ENCODE measurements around the gene SLIT3. TPM values are rescaled to one million over a fixed set of nuclear protein-coding genes. Genes with fewer than 3 reads are reported as not detected.

SLIT3 gene
- total RNA-seq, 8 experiments from 2014 or later, result 6.1 to 159 (median 64.4) TPM

- in situ Hi-C loops (cut with MboI; ENCODE audit: low pct_unique_long_range_greater_than_20kb in 2 of 9, low sequenced_read_pairs in 9 of 9, unreplicated experiment in 9 of 9), result no loop called here
- H3K4me1 ChIP-seq (replicated peaks in 1 of 2), result peaks cover 3 to 19% of the 10 kb centered on the region in 2 donors
- ATAC-seq (replicated peaks in 6 of 8), result peak in 5 of 8 experiments; percentile 34 to 70 (median 54)
- 0 to 63% (median 20%) methylated on average over 1 of the region's 1 CpG; no CpG with 5 or more reads in 6 of the 10 experiments for WGBS, 10 experiments
- no peak overlapping the region for H3K27ac ChIP-seq
- no peak overlapping the region for H3K4me3 ChIP-seq
Measured at GRCh38 chr5:169029661-169030274, 271.2 kb downstream of the SLIT3 start.

GRCh38 chr5:169029037-169029436, 271.9 kb downstream of the SLIT3 start:
- WGBS, 10 experiments, result 0 to 73% (median 24%) methylated on average over 1 to 3 of the region's 3 CpGs
- Histone ChIP-seq H3K27ac (no peak overlapping the region), H3K4me3 (no peak overlapping the region), H3K4me1 (replicated peaks in 1 of 2) (peaks cover 3 to 19% of the 10 kb centered on the region in 2 donors)
- peak in 3 of 8 experiments; percentile 41 to 62 (median 56) for ATAC-seq (replicated peaks in 6 of 8)
- in situ Hi-C loops (cut with MboI; ENCODE audit: low pct_unique_long_range_greater_than_20kb in 2 of 9, low sequenced_read_pairs in 9 of 9, unreplicated experiment in 9 of 9), result no loop called here

GRCh38 chr5:169027501-169028061, 273.4 kb downstream of the SLIT3 start:
- no peak overlapping the region for H3K4me3 ChIP-seq
- in situ Hi-C loops (cut with MboI; ENCODE audit: low pct_unique_long_range_greater_than_20kb in 2 of 9, low sequenced_read_pairs in 9 of 9, unreplicated experiment in 9 of 9), result no loop called here
- no peak overlapping the region for H3K27ac ChIP-seq
- 68 to 100% (median 90%) methylated on average over 4 to 8 of the region's 11 CpGs; no CpG with 5 or more reads in 2 of the 10 experiments for WGBS, 10 experiments
- peaks cover 3 to 19% of the 10 kb centered on the region in 2 donors for H3K4me1 ChIP-seq (replicated peaks in 1 of 2)
- peak in 1 of 8 experiments; percentile 40 for ATAC-seq (replicated peaks in 6 of 8)

GRCh38 chr5:169025491-169025890, 275.4 kb downstream of the SLIT3 start:
- Histone ChIP-seq H3K4me3 (no peak overlapping the region), H3K27ac (no peak overlapping the region), H3K4me1 (replicated peaks in 1 of 2) (peaks cover 3 to 17% of the 10 kb centered on the region in 2 donors)
- in situ Hi-C loops (cut with MboI; ENCODE audit: low pct_unique_long_range_greater_than_20kb in 2 of 9, low sequenced_read_pairs in 9 of 9, unreplicated experiment in 9 of 9), result no loop called here
- WGBS, 10 experiments, result 50 to 100% (median 60%) methylated on average over 1 of the region's 1 CpG; no CpG with 5 or more reads in 5 of the 10 experiments
- peak in 4 of 8 experiments; percentile 3 to 58 (median 14) for ATAC-seq (replicated peaks in 6 of 8)

GRCh38 chr5:169024421-169024820, 276.5 kb downstream of the SLIT3 start:
- no peak overlapping the region for H3K4me3 ChIP-seq
- in situ Hi-C loops (cut with MboI; ENCODE audit: low pct_unique_long_range_greater_than_20kb in 2 of 9, low sequenced_read_pairs in 9 of 9, unreplicated experiment in 9 of 9), result no loop called here
- WGBS, 10 experiments, result 56 to 100% (median 90%) methylated on average over 2 to 11 of the region's 11 CpGs; no CpG with 5 or more reads in 3 of the 10 experiments
- no peak overlapping the region for H3K27ac ChIP-seq
- peaks cover 0 to 14% of the 10 kb centered on the region in 2 donors for H3K4me1 ChIP-seq (replicated peaks in 1 of 2)
- no peak for ATAC-seq (replicated peaks in 6 of 8)

- ATAC-seq (replicated peaks in 6 of 8), result no peak
- in situ Hi-C loops (cut with MboI; ENCODE audit: low pct_unique_long_range_greater_than_20kb in 2 of 9, low sequenced_read_pairs in 9 of 9, unreplicated experiment in 9 of 9), result no loop called here
- no peak overlapping the region for H3K27ac ChIP-seq
- H3K4me3 ChIP-seq, result no peak overlapping the region
- peaks cover 7 to 22% of the 10 kb centered on the region in 2 donors for H3K4me1 ChIP-seq (replicated peaks in 1 of 2)
- 83 to 100% (median 100%) methylated on average over 1 to 3 of the region's 4 CpGs; no CpG with 5 or more reads in 2 of the 10 experiments for WGBS, 10 experiments
Measured at GRCh38 chr5:169022718-169023117, 278.2 kb downstream of the SLIT3 start.

- peak in 3 of 8 experiments; percentile 35 to 61 (median 39) for ATAC-seq (replicated peaks in 6 of 8)
- Histone ChIP-seq H3K4me3 (no peak overlapping the region), H3K27ac (no peak overlapping the region), H3K4me1 (replicated peaks in 1 of 2) (peaks cover 7 to 11% of the 10 kb centered on the region in 2 donors)
- in situ Hi-C loops (cut with MboI; ENCODE audit: low pct_unique_long_range_greater_than_20kb in 2 of 9, low sequenced_read_pairs in 9 of 9, unreplicated experiment in 9 of 9), result no loop called here
- 0 to 86% (median 27%) methylated on average over 1 to 2 of the region's 2 CpGs; no CpG with 5 or more reads in 2 of the 10 experiments for WGBS, 10 experiments
Measured at GRCh38 chr5:169020102-169020501, 280.8 kb downstream of the SLIT3 start.

- H3K4me1 ChIP-seq (replicated peaks in 1 of 2), result peaks cover 7 to 11% of the 10 kb centered on the region in 2 donors
- no peak overlapping the region for H3K27ac ChIP-seq
- 39 to 100% (median 75%) methylated on average over 1 to 5 of the region's 6 CpGs; no CpG with 5 or more reads in 4 of the 10 experiments for WGBS, 10 experiments
- in situ Hi-C loops (cut with MboI; ENCODE audit: low pct_unique_long_range_greater_than_20kb in 2 of 9, low sequenced_read_pairs in 9 of 9, unreplicated experiment in 9 of 9), result no loop called here
- H3K4me3 ChIP-seq, result no peak overlapping the region
- peak in 3 of 8 experiments; percentile 54 to 63 (median 62) for ATAC-seq (replicated peaks in 6 of 8)
Measured at GRCh38 chr5:169018925-169019324, 282.0 kb downstream of the SLIT3 start.

- H3K27ac ChIP-seq, result no peak overlapping the region
- no peak for ATAC-seq (replicated peaks in 6 of 8)
- in situ Hi-C loops (cut with MboI; ENCODE audit: low pct_unique_long_range_greater_than_20kb in 2 of 9, low sequenced_read_pairs in 9 of 9, unreplicated experiment in 9 of 9), result no loop called here
- 20 to 100% (median 66%) methylated on average over 1 to 5 of the region's 5 CpGs; no CpG with 5 or more reads in 4 of the 10 experiments for WGBS, 10 experiments
- peaks cover 10 to 24% of the 10 kb centered on the region in 2 donors for H3K4me1 ChIP-seq (replicated peaks in 1 of 2)
- H3K4me3 ChIP-seq, result no peak overlapping the region
Measured at GRCh38 chr5:169015991-169016390, 284.9 kb downstream of the SLIT3 start.

- no peak overlapping the region for H3K27ac ChIP-seq
- WGBS, 10 experiments, result 60 to 100% (median 94%) methylated on average over 1 of the region's 1 CpG; no CpG with 5 or more reads in 4 of the 10 experiments
- H3K4me1 ChIP-seq (replicated peaks in 1 of 2), result peaks cover 7 to 20% of the 10 kb centered on the region in 2 donors
- no peak for ATAC-seq (replicated peaks in 6 of 8)
- H3K4me3 ChIP-seq, result no peak overlapping the region
- in situ Hi-C loops (cut with MboI; ENCODE audit: low pct_unique_long_range_greater_than_20kb in 2 of 9, low sequenced_read_pairs in 9 of 9, unreplicated experiment in 9 of 9), result no loop called here
Measured at GRCh38 chr5:169013846-169014245, 287.1 kb downstream of the SLIT3 start.

- peaks cover 4 to 20% of the 10 kb centered on the region in 2 donors for H3K4me1 ChIP-seq (replicated peaks in 1 of 2)
- H3K27ac ChIP-seq, result no peak overlapping the region
- 64 to 82% (median 72%) methylated on average over 2 to 10 of the region's 12 CpGs; no CpG with 5 or more reads in 3 of the 10 experiments for WGBS, 10 experiments
- in situ Hi-C loops (cut with MboI; ENCODE audit: low pct_unique_long_range_greater_than_20kb in 2 of 9, low sequenced_read_pairs in 9 of 9, unreplicated experiment in 9 of 9), result no loop called here
- no peak overlapping the region for H3K4me3 ChIP-seq
- no peak for ATAC-seq (replicated peaks in 6 of 8)
Measured at GRCh38 chr5:169013208-169013728, 287.7 kb downstream of the SLIT3 start.

GRCh38 chr5:169012450-169012849, 288.5 kb downstream of the SLIT3 start:
- ATAC-seq (replicated peaks in 6 of 8), result no peak
- no peak overlapping the region for H3K27ac ChIP-seq
- H3K4me1 ChIP-seq (replicated peaks in 1 of 2), result peaks cover 4 to 20% of the 10 kb centered on the region in 2 donors
- H3K4me3 ChIP-seq, result no peak overlapping the region
- in situ Hi-C loops (cut with MboI; ENCODE audit: low pct_unique_long_range_greater_than_20kb in 2 of 9, low sequenced_read_pairs in 9 of 9, unreplicated experiment in 9 of 9), result no loop called here
- 7 to 100% (median 45%) methylated on average over 1 to 3 of the region's 4 CpGs for WGBS, 10 experiments

GRCh38 chr5:169011451-169011850, 289.5 kb downstream of the SLIT3 start:
- ATAC-seq (replicated peaks in 6 of 8), result no peak
- in situ Hi-C loops (cut with MboI; ENCODE audit: low pct_unique_long_range_greater_than_20kb in 2 of 9, low sequenced_read_pairs in 9 of 9, unreplicated experiment in 9 of 9), result no loop called here
- 0 to 88% (median 50%) methylated on average over 1 to 5 of the region's 5 CpGs; no CpG with 5 or more reads in 2 of the 10 experiments for WGBS, 10 experiments
- Histone ChIP-seq H3K4me1 (replicated peaks in 1 of 2) (peaks cover 4 to 20% of the 10 kb centered on the region in 2 donors), H3K4me3 (no peak overlapping the region), H3K27ac (no peak overlapping the region)

All from motor neuron (in vitro differentiated cells).